ENCODE data around the gene ASCC3. TPM values are rescaled to one million over a fixed set of nuclear protein-coding genes. Genes with fewer than 3 reads are reported as not detected.

Gene ASCC3
- total RNA-seq, 1 experiment from 2014 or later = 40.5 TPM

- Histone ChIP-seq H3K4me2 (ENCODE audit: low read length) (no peak overlapping the region), H3K9me3 (ENCODE audit: control insufficient read depth in 1 of 2, insufficient read depth in 1 of 2, low read depth in 1 of 2, low read length in 2 of 2) (no peaks in the 10 kb centered on the region; a peak in 1 of 4 replicates), H3K27ac (ENCODE audit: low read depth, low read length) (no peak overlapping the region), H3K36me3 (ENCODE audit: control insufficient read depth in 1 of 2, insufficient read depth in 2 of 2, low read length in 2 of 2) (0 out of 4 replicates have a peak, but pooled peaks cover 0 to 3% of the 10 kb centered on the region in 2 experiments), H2AFZ (ENCODE audit: low read depth, low read length, poor library complexity, severe bottlenecking) (no peak overlapping the region), H3K4me3 (replicated peaks in 1 of 2; ENCODE audit: low read depth in 1 of 2, low read length in 2 of 2) (no peak overlapping the region), H3K9me2 (ENCODE audit: insufficient read depth) (no peaks in the 10 kb centered on the region), H3K27me3 (ENCODE audit: insufficient read depth, low read length) (no peaks in the 10 kb centered on the region), H3K9ac (ENCODE audit: low read length) (no peak overlapping the region), H4K20me1 (ENCODE audit: insufficient read depth) (no peaks in the 10 kb centered on the region), H3K4me1 (ENCODE audit: control insufficient read depth in 1 of 2, insufficient read depth in 2 of 2, low read length in 2 of 2) (no peaks in the 10 kb centered on the region), H3K79me2 (ENCODE audit: insufficient read depth, low read length) (no peaks in the 10 kb centered on the region)
- TF ChIP-seq SRF (IDR thresholded peaks at IDR 0.05; ENCODE audit: low read depth) (no peak), EZH2 (IDR thresholded peaks at IDR 0.05) (no peak), EZH2phosphoT487 (IDR thresholded peaks at IDR 0.05; ENCODE audit: borderline replicate concordance) (no peak), YY1 (IDR thresholded peaks at IDR 0.05; ENCODE audit: extremely low read depth, insufficient replicate concordance, low read depth, low read length) (no peak), POLR2AphosphoS5 (IDR thresholded peaks at IDR 0.05; ENCODE audit: low read depth, low read length) (no peak), POLR2A (IDR thresholded peaks at IDR 0.05; ENCODE audit: borderline replicate concordance, extremely low read depth, insufficient read depth, insufficient read length) (no peak), CEBPB (IDR thresholded peaks at IDR 0.05; ENCODE audit: low read depth) (no peak), ELF1 (IDR thresholded peaks at IDR 0.05; ENCODE audit: borderline replicate concordance, low read depth) (no peak), MAX (IDR thresholded peaks at IDR 0.05) (no peak), TCF7L2 (IDR thresholded peaks at IDR 0.05; ENCODE audit: borderline replicate concordance, extremely low read depth, insufficient read depth, insufficient read length) (no peak), JUND (IDR thresholded peaks at IDR 0.05) (no peak), ZFX (IDR thresholded peaks at IDR 0.05) (no peak), ZBTB33 (IDR thresholded peaks at IDR 0.05; ENCODE audit: extremely low read depth, insufficient replicate concordance, low read length) (no peak), ZNF274 (IDR thresholded peaks at IDR 0.05; ENCODE audit: low read depth, low read length) (no peak)
- DNase-seq (ENCODE audit: low read depth, low spot score) (no peak), ATAC-seq (no peak)
- CTCF ChIA-PET = no interaction called here
- intact Hi-C loops (cut with micrococcal nuclease) = no loop called here
- BruUV-seq (replicated peaks) = no TSS peak
- RAD21 ChIA-PET (ENCODE audit: low non-redundant PET in 1 of 2, low total read pairs in 2 of 2, uncharacterized antibody in 2 of 2, unreplicated experiment in 2 of 2) = no interaction called here
- POLR2A ChIA-PET = no interaction called here
These were observed 154.5 kb downstream of the ASCC3 start for GRCh38 chr6:100726666-100727065.

All from HCT116 (cell line).